Measurements from ENCODE around the gene RXRA.

RXRA gene

DNA sequence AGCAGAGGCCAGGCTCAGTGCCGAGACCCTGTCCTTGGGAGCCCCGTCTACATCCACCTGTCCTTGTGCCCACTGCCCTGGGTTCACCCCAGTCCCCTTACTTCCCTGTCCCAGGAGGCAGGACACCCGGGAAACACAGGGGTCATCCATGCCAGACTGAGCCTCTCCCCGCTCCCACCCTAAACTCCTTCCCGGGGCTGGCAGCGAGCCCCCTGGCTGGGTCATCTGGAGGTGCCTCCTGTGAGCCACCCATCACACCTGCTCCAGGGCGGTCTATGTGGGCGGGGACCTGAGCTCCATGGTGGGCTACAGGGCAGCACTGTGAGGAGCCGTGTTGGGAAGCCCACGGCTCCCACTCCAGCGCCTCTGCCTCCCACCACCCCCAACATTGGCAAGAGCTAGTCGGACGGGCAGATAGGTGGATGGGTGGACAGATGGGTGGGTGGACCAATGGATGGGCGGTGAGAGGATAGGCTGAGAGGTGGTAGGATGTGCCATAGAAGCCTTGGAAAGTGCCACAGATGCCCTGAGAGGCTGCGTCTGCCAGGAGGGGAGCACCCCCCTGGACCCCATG, 42.5 kb upstream of the RXRA start:
- H3K9me3 Mint-ChIP-seq = no peaks in the 10 kb centered on the region
- no peak overlapping the region for H3K4me3 Mint-ChIP-seq
- no peak for TF ChIP-seq CTCF (IDR thresholded peaks at IDR 0.05)
- H3K27ac Mint-ChIP-seq = no peak overlapping the region
- peaks cover 45% of the 10 kb centered on the region for H3K4me1 Mint-ChIP-seq
- DNase-seq = no peak
- peaks cover 25% of the 10 kb centered on the region for H3K27me3 Mint-ChIP-seq (ENCODE audit: low read depth, poor library complexity)
- no peaks in the 10 kb centered on the region for H3K36me3 Mint-ChIP-seq (ENCODE audit: low read depth)

GRCh38 chr9:134284273-134284672, 42.0 kb upstream of the RXRA start:
- no peak for DNase-seq
- H3K9me3 Mint-ChIP-seq = no peaks in the 10 kb centered on the region
- H3K27ac Mint-ChIP-seq = no peak overlapping the region
- H3K4me3 Mint-ChIP-seq = no peak overlapping the region
- H3K4me1 Mint-ChIP-seq = peaks cover 50% of the 10 kb centered on the region
- H3K27me3 Mint-ChIP-seq (ENCODE audit: low read depth, poor library complexity) = peaks cover 25% of the 10 kb centered on the region
- no peaks in the 10 kb centered on the region for H3K36me3 Mint-ChIP-seq (ENCODE audit: low read depth)
- no peak for TF ChIP-seq CTCF (IDR thresholded peaks at IDR 0.05)

DNA sequence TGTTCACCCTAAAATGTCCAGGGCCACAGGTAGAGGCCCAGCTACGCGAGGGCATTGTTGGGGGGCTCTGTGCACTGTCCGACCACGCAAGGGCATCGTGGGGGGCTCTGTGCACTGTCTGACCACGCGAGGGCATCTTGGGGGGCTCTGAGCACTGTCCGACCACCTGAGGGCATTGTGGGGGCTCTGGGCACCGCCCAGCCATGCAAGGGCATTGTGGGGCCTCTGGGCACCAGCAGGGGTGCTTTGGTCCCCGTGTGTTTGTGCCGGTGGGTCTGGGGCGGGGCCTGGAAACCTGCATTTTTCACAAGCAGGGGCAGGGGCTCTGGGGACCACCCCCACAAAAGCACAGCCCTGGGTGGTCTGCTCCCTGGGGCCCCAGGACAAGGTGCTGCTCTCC, 41.5 kb upstream of the RXRA start:
- peaks cover 26% of the 10 kb centered on the region for H3K27me3 Mint-ChIP-seq (ENCODE audit: low read depth, poor library complexity)
- no peaks in the 10 kb centered on the region for H3K36me3 Mint-ChIP-seq (ENCODE audit: low read depth)
- no peak for DNase-seq
- H3K27ac Mint-ChIP-seq = no peak overlapping the region
- no peak overlapping the region for H3K4me3 Mint-ChIP-seq
- TF ChIP-seq CTCF (IDR thresholded peaks at IDR 0.05) = no peak
- no peaks in the 10 kb centered on the region for H3K9me3 Mint-ChIP-seq
- H3K4me1 Mint-ChIP-seq = peaks cover 54% of the 10 kb centered on the region

DNA sequence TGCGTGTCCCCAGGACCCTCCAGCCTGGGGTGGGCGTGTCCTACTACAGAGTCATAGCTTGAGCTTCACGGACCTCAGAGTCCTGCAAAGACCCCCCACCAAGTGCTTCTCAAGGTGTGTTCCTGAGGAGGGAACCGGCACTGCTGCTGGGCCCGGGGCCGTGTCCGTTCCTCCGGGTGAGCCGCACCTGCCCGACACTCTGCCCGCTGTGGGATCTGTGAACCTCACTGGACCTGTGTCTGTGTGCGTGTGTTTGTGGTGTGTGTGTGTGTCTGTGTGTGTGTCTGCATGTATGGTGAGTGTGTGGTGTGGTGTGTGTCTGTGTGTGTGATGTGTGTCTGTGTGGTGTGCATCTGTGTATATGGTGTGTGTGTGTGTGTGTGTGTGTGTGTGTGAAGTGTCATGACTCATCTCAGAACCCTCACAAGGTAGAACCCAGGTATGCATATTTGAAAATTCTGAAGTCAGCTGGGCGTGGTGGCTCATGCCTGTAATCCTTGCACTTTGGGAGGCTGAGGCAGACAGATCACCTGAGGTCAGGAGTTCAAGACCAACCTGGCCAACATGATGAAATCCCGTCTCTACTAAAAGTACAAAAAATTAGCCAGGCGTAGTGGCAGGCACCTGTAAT, 40.9 kb upstream of the RXRA start:
- H3K4me3 Mint-ChIP-seq = no peak overlapping the region
- no peaks in the 10 kb centered on the region for H3K9me3 Mint-ChIP-seq
- peak overlapping the region; percentile 52 for H3K27ac Mint-ChIP-seq
- no peak for DNase-seq
- H3K27me3 Mint-ChIP-seq (ENCODE audit: low read depth, poor library complexity) = peaks cover 27% of the 10 kb centered on the region
- H3K4me1 Mint-ChIP-seq = peaks cover 58% of the 10 kb centered on the region
- no peaks in the 10 kb centered on the region for H3K36me3 Mint-ChIP-seq (ENCODE audit: low read depth)
- TF ChIP-seq CTCF (IDR thresholded peaks at IDR 0.05) = no peak

GRCh38 chr9:134286471-134287245, 39.6 kb upstream of the RXRA start:
- Mint-ChIP-seq H3K9me3 (no peaks in the 10 kb centered on the region), H3K4me1 (peaks cover 48% of the 10 kb centered on the region), H3K36me3 (ENCODE audit: low read depth) (no peaks in the 10 kb centered on the region), H3K27me3 (ENCODE audit: low read depth, poor library complexity) (peaks cover 18% of the 10 kb centered on the region), H3K27ac (no peak overlapping the region), H3K4me3 (no peak overlapping the region)
- TF ChIP-seq CTCF (IDR thresholded peaks at IDR 0.05) = no peak
- no peak for DNase-seq

All from nephron progenitor cell (in vitro differentiated cells).